ENCODE data around the gene AMZ2.

The AMZ2 gene

GRCh38 chr17:68288375-68288774, 40.5 kb downstream of the AMZ2 start:
- peak; percentile 8 for DNase-seq
- no peak overlapping the region for H2BK120ac ChIP-seq (ENCODE audit: low read depth, low read length)

GRCh38 chr17:68288804-68289203, 41.0 kb downstream of the AMZ2 start:
- peaks cover 9% of the 10 kb centered on the region for H3K27me3 ChIP-seq (ENCODE audit: insufficient read depth, low read length, poor library complexity)
- peak; percentile 27 for DNase-seq

More at GRCh38 chr17:68288375-68288774, 40.5 kb downstream of the AMZ2 start:
- no peak overlapping the region for H3K23ac ChIP-seq (ENCODE audit: low read length)
- no peak overlapping the region for H4K8ac ChIP-seq (ENCODE audit: low read depth, low read length)
- H3K27ac ChIP-seq (ENCODE audit: low read depth, low read length): no peak overlapping the region
- no peak overlapping the region for H3K18ac ChIP-seq (ENCODE audit: low read length)
- no peak overlapping the region for H2BK5ac ChIP-seq (ENCODE audit: low read length)
- H2AK5ac ChIP-seq (ENCODE audit: low read length): no peak overlapping the region
- H3K4ac ChIP-seq (ENCODE audit: low read depth, low read length): no peak overlapping the region
- no peak overlapping the region for H3K4me2 ChIP-seq (ENCODE audit: low read length)
- H3K9ac ChIP-seq (ENCODE audit: low read length): no peak overlapping the region
- H3K79me2 ChIP-seq (ENCODE audit: control insufficient read depth, insufficient read depth, low read length): no peaks in the 10 kb centered on the region
- WGBS (ENCODE audit: extremely low coverage, insufficient coverage, low lambda C conversion rate): no CpG with 5 or more reads among the region's 5 CpGs
- H3K27me3 ChIP-seq (ENCODE audit: insufficient read depth, low read length, poor library complexity): peaks cover 9% of the 10 kb centered on the region
- no peak overlapping the region for H4K5ac ChIP-seq (ENCODE audit: low read length)
- H3K79me1 ChIP-seq (ENCODE audit: low read length): no peaks in the 10 kb centered on the region
- H3K4me1 ChIP-seq (ENCODE audit: control insufficient read depth, low read depth, low read length): no peaks in the 10 kb centered on the region
- H3K56ac ChIP-seq (ENCODE audit: low read length): no peak overlapping the region
- no peak overlapping the region for H3K4me3 ChIP-seq (ENCODE audit: low read length)
- no peaks in the 10 kb centered on the region for H3K36me3 ChIP-seq (ENCODE audit: control insufficient read depth, insufficient read depth, low read length)
- no peak overlapping the region for H2BK15ac ChIP-seq (replicated peaks; ENCODE audit: low read depth)

GRCh38 chr17:68289473-68289872, 41.6 kb downstream of the AMZ2 start:
- Histone ChIP-seq H3K4me3 (ENCODE audit: low read length) (no peak overlapping the region), H3K27ac (ENCODE audit: low read depth, low read length) (no peak overlapping the region)
- WGBS (ENCODE audit: extremely low coverage, insufficient coverage, low lambda C conversion rate): no CpG with 5 or more reads among the region's 7 CpGs

More at GRCh38 chr17:68288804-68289203, 41.0 kb downstream of the AMZ2 start:
- Histone ChIP-seq H2BK5ac (ENCODE audit: low read length) (no peak overlapping the region), H3K36me3 (ENCODE audit: control insufficient read depth, insufficient read depth, low read length) (no peaks in the 10 kb centered on the region), H3K18ac (ENCODE audit: low read length) (no peak overlapping the region), H3K4ac (ENCODE audit: low read depth, low read length) (no peak overlapping the region), H2BK120ac (ENCODE audit: low read depth, low read length) (no peak overlapping the region), H3K27ac (ENCODE audit: low read depth, low read length) (no peak overlapping the region), H3K79me2 (ENCODE audit: control insufficient read depth, insufficient read depth, low read length) (no peaks in the 10 kb centered on the region), H3K4me1 (ENCODE audit: control insufficient read depth, low read depth, low read length) (no peaks in the 10 kb centered on the region), H3K9ac (ENCODE audit: low read length) (no peak overlapping the region), H2BK15ac (replicated peaks; ENCODE audit: low read depth) (no peak overlapping the region), H4K5ac (ENCODE audit: low read length) (no peak overlapping the region), H4K8ac (ENCODE audit: low read depth, low read length) (no peak overlapping the region), H3K23ac (ENCODE audit: low read length) (no peak overlapping the region), H3K79me1 (ENCODE audit: low read length) (no peaks in the 10 kb centered on the region), H3K4me3 (ENCODE audit: low read length) (no peak overlapping the region), H3K4me2 (ENCODE audit: low read length) (no peak overlapping the region), H3K56ac (ENCODE audit: low read length) (no peak overlapping the region), H2AK5ac (ENCODE audit: low read length) (no peak overlapping the region)
- WGBS (ENCODE audit: extremely low coverage, insufficient coverage, low lambda C conversion rate): no CpG with 5 or more reads among the region's 7 CpGs

DNA sequence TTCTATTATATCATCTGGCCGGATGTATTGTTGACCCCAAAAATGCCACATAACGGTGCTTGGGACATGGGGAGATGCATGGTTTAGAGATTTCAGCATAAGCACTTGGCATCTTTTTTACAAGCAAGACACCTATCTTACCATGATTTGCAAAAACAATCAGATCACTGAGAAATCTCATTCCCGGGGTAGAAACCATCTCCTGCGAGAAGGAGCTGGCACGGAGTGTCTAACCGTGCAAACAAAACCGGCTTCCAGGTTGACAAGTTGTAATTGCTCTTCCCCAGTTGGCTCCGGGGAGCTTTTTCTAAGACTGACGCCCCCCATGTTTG, 42.1 kb downstream of the AMZ2 start:
- Histone ChIP-seq H3K36me3 (ENCODE audit: control insufficient read depth, insufficient read depth, low read length) (no peaks in the 10 kb centered on the region), H3K23ac (ENCODE audit: low read length) (no peak overlapping the region), H2BK15ac (replicated peaks; ENCODE audit: low read depth) (no peak overlapping the region), H4K8ac (ENCODE audit: low read depth, low read length) (no peak overlapping the region), H4K5ac (ENCODE audit: low read length) (no peak overlapping the region), H3K4ac (ENCODE audit: low read depth, low read length) (no peak overlapping the region), H3K4me1 (ENCODE audit: control insufficient read depth, low read depth, low read length) (no peaks in the 10 kb centered on the region), H2BK120ac (ENCODE audit: low read depth, low read length) (no peak overlapping the region), H3K79me2 (ENCODE audit: control insufficient read depth, insufficient read depth, low read length) (no peaks in the 10 kb centered on the region), H2BK5ac (ENCODE audit: low read length) (no peak overlapping the region), H3K9ac (ENCODE audit: low read length) (no peak overlapping the region), H3K4me3 (ENCODE audit: low read length) (no peak overlapping the region), H3K27me3 (ENCODE audit: insufficient read depth, low read length, poor library complexity) (peaks cover 9% of the 10 kb centered on the region), H2AK5ac (ENCODE audit: low read length) (no peak overlapping the region), H3K56ac (ENCODE audit: low read length) (no peak overlapping the region), H3K18ac (ENCODE audit: low read length) (no peak overlapping the region), H3K27ac (ENCODE audit: low read depth, low read length) (no peak overlapping the region), H3K79me1 (ENCODE audit: low read length) (no peaks in the 10 kb centered on the region), H3K4me2 (ENCODE audit: low read length) (no peak overlapping the region)
- no CpG with 5 or more reads among the region's 9 CpGs for WGBS (ENCODE audit: extremely low coverage, insufficient coverage, low lambda C conversion rate)
- DNase-seq: no peak

More at GRCh38 chr17:68289473-68289872, 41.6 kb downstream of the AMZ2 start:
- H3K27me3 ChIP-seq (ENCODE audit: insufficient read depth, low read length, poor library complexity): peaks cover 9% of the 10 kb centered on the region
- H3K36me3 ChIP-seq (ENCODE audit: control insufficient read depth, insufficient read depth, low read length): no peaks in the 10 kb centered on the region
- H3K56ac ChIP-seq (ENCODE audit: low read length): no peak overlapping the region
- no peak overlapping the region for H2BK120ac ChIP-seq (ENCODE audit: low read depth, low read length)
- H3K4me1 ChIP-seq (ENCODE audit: control insufficient read depth, low read depth, low read length): no peaks in the 10 kb centered on the region
- H2AK5ac ChIP-seq (ENCODE audit: low read length): no peak overlapping the region
- no peak overlapping the region for H2BK5ac ChIP-seq (ENCODE audit: low read length)
- no peak for DNase-seq
- no peaks in the 10 kb centered on the region for H3K79me2 ChIP-seq (ENCODE audit: control insufficient read depth, insufficient read depth, low read length)
- H3K4me2 ChIP-seq (ENCODE audit: low read length): no peak overlapping the region
- no peak overlapping the region for H3K4ac ChIP-seq (ENCODE audit: low read depth, low read length)
- no peak overlapping the region for H2BK15ac ChIP-seq (replicated peaks; ENCODE audit: low read depth)
- H3K18ac ChIP-seq (ENCODE audit: low read length): no peak overlapping the region
- H3K9ac ChIP-seq (ENCODE audit: low read length): no peak overlapping the region
- no peak overlapping the region for H4K8ac ChIP-seq (ENCODE audit: low read depth, low read length)
- no peak overlapping the region for H3K23ac ChIP-seq (ENCODE audit: low read length)
- no peaks in the 10 kb centered on the region for H3K79me1 ChIP-seq (ENCODE audit: low read length)
- no peak overlapping the region for H4K5ac ChIP-seq (ENCODE audit: low read length)

DNA sequence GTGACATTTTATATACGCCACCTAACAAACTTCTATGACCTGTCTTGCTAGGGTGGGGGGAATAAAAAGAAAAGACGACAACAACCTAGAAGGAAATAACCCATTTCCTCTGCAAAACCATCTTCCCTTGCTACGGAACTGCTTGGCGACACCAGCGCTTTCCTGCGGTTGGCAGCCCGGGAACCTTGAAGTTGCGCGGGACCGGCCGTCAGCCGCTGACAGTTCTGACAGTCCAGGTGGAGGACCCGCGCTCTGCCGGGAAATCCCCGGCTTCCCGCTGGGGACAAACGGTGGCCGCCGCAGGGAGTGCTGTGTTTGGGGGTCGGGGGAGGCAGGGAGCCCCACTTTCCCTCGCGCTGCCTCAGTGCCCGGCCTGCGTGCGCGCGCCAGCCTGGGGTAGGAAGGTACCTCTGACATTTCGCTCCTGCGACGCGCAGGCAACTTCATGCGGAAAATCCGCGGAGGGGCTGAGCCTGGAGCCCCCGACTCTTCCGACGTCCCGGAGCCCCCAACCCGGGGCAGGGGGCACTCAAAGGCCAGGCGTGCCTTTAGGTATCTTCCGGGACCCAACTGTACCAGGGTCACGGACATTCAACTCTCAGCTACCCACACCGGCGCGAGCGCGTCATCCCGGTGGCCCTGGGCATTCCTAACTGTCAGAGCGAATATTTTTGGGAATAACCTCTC, 42.6 kb downstream of the AMZ2 start:
- Histone ChIP-seq H3K4me1 (ENCODE audit: control insufficient read depth, low read depth, low read length) (no peaks in the 10 kb centered on the region), H3K18ac (ENCODE audit: low read length) (no peak overlapping the region), H4K8ac (ENCODE audit: low read depth, low read length) (no peak overlapping the region), H3K36me3 (ENCODE audit: control insufficient read depth, insufficient read depth, low read length) (no peaks in the 10 kb centered on the region), H3K79me1 (ENCODE audit: low read length) (no peaks in the 10 kb centered on the region), H2BK5ac (ENCODE audit: low read length) (no peak overlapping the region), H2BK15ac (replicated peaks; ENCODE audit: low read depth) (no peak overlapping the region), H3K9ac (ENCODE audit: low read length) (peak overlapping the region; percentile 53), H3K27ac (ENCODE audit: low read depth, low read length) (no peak overlapping the region), H3K27me3 (ENCODE audit: insufficient read depth, low read length, poor library complexity) (peaks cover 9% of the 10 kb centered on the region), H3K4ac (ENCODE audit: low read depth, low read length) (no peak overlapping the region), H4K5ac (ENCODE audit: low read length) (no peak overlapping the region), H3K23ac (ENCODE audit: low read length) (no peak overlapping the region), H2BK120ac (ENCODE audit: low read depth, low read length) (no peak overlapping the region), H3K4me3 (ENCODE audit: low read length) (peak overlapping the region; percentile 22), H2AK5ac (ENCODE audit: low read length) (no peak overlapping the region), H3K4me2 (ENCODE audit: low read length) (peak overlapping the region; percentile 80), H3K79me2 (ENCODE audit: control insufficient read depth, insufficient read depth, low read length) (no peaks in the 10 kb centered on the region), H3K56ac (ENCODE audit: low read length) (peak overlapping the region; percentile 38)
- peak; percentile 48 for DNase-seq
- WGBS (ENCODE audit: extremely low coverage, insufficient coverage, low lambda C conversion rate): no CpG with 5 or more reads among the region's 50 CpGs
